GM06990 (cell line): ENCODE data around the gene VSTM2L.

Source experiments
- DNase-seq: peaks from one replicate; pipeline ENCODE4 v3.0.0-alpha.2; 2011; ENCODE audit not compliant: insufficient read length; ENCODE audit errors: extremely low read depth
- H3K27me3 ChIP-seq: replicated peaks from 2 replicates; pipeline ENCODE4 v1.6.0; 2011; ENCODE audit warnings: low read length; ENCODE audit not compliant: control insufficient read depth, insufficient read depth
- H3K36me3 ChIP-seq: 2 replicates; pipeline ENCODE4 v1.5.1; 2011; ENCODE audit warnings: low read length; ENCODE audit not compliant: control insufficient read depth, insufficient read depth
- H3K4me3 ChIP-seq: replicated peaks from 2 replicates; pipeline ENCODE4 v1.5.1; 2011; ENCODE audit warnings: low read depth, mild to moderate bottlenecking, control low read depth, low read length
- TF ChIP-seq, protein P1 (sequence below): IDR thresholded peaks from 2 replicates; pipeline ENCODE4 v1.5.1; 2011; ENCODE audit warnings: low read length, control low read depth, mild to moderate bottlenecking, inconsistent platforms; ENCODE audit not compliant: insufficient read depth, poor library complexity, severe bottlenecking

VSTM2L gene

DNA sequence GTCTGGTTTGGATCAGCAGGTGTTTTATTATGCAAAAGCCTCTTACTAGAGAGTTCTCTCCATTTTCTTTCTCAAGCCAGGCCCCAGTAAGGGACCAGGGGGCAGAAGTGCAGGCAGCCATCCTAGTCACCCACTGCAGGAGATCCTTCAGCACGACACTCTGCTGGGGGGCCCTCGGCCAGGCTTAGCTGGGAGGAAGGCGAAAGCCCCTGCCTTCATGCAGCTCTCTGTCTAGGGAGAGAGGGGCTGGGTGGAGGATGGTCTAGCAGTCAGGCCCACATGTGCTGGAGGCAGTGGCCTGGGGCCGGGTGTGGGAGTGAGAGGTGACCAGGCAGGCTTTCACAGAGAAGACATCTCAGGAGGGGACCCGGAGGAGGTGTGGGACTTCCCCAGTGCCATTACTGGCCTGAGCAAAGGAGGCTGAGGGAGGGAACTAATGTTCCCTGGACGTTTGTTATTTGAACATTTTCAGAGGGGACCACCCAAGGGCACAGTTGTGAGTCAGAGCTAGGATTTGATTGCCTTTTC is 33.5 kb upstream of the VSTM2L start:
- Histone ChIP-seq H3K36me3 (peaks cover 21% of the 10 kb centered on the region), H3K4me3 (no peak overlapping the region), H3K27me3 (no peaks in the 10 kb centered on the region)
- TF ChIP-seq, protein P1, sequence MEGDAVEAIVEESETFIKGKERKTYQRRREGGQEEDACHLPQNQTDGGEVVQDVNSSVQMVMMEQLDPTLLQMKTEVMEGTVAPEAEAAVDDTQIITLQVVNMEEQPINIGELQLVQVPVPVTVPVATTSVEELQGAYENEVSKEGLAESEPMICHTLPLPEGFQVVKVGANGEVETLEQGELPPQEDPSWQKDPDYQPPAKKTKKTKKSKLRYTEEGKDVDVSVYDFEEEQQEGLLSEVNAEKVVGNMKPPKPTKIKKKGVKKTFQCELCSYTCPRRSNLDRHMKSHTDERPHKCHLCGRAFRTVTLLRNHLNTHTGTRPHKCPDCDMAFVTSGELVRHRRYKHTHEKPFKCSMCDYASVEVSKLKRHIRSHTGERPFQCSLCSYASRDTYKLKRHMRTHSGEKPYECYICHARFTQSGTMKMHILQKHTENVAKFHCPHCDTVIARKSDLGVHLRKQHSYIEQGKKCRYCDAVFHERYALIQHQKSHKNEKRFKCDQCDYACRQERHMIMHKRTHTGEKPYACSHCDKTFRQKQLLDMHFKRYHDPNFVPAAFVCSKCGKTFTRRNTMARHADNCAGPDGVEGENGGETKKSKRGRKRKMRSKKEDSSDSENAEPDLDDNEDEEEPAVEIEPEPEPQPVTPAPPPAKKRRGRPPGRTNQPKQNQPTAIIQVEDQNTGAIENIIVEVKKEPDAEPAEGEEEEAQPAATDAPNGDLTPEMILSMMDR, result no peak
- no peak for DNase-seq

DNA sequence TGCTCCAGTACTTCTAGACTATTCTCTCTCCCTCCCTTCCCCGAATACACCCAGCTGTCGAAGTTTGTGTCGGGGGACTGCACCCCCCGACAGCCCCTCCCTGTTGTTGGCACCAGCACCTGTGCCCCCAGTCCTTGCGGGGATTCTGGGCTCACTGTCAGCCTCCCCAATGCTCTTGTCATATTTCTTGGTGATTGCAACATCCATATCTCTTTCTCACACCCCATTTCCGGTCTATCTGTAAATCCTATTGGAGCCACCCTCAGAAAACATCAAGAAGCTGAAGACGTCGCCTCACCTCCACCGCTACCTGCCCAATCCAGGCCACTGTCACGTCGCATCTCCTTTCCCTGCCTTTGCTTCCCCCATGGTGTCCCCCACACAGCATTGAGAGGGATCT is 32.6 kb upstream of the VSTM2L start:
- Histone ChIP-seq H3K36me3 (peaks cover 21% of the 10 kb centered on the region), H3K4me3 (no peak overlapping the region), H3K27me3 (no peaks in the 10 kb centered on the region)
- TF ChIP-seq, protein P1, result no peak
- DNase-seq, result no peak

DNA sequence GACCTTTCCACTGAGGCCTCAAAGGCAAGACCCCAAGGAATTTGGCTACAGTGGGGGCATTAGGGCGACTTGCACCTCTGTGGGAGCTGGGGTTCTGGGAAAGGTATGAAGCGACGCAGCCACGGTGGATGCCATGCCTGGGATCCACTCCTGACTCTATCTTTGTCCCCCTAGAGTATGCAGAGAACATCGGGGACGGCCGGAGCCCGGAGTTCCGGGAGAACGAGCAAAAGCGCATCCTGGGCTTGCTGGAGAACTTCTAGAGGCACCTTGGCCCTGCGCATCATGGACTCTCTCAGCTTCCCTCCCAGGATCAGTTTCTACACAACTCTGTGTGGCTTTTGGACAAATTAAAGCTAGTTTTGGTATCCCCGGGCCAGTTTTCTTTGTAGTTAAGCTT is 31.2 kb upstream of the VSTM2L start:
- H3K4me3 ChIP-seq, result no peak overlapping the region
- H3K27me3 ChIP-seq, result no peaks in the 10 kb centered on the region
- peaks cover 21% of the 10 kb centered on the region for H3K36me3 ChIP-seq
- no peak for DNase-seq
- TF ChIP-seq, protein P1, result no peak

- Histone ChIP-seq H3K27me3 (no peaks in the 10 kb centered on the region), H3K36me3 (peaks cover 21% of the 10 kb centered on the region), H3K4me3 (no peak overlapping the region)
- TF ChIP-seq, protein P1, result no peak
- DNase-seq, result no peak
These were observed 30.8 kb upstream of the VSTM2L start for GRCh38 chr20:37872161-37872560.

- no peaks in the 10 kb centered on the region for H3K27me3 ChIP-seq
- TF ChIP-seq, protein P1, result no peak
- H3K36me3 ChIP-seq, result peaks cover 20% of the 10 kb centered on the region
- H3K4me3 ChIP-seq, result no peak overlapping the region
- no peak for DNase-seq
These were observed 29.0 kb upstream of the VSTM2L start for GRCh38 chr20:37873884-37874283.
